K562 (cell line): ENCODE measurements around the gene POP5. TPM values are rescaled to one million over a fixed set of nuclear protein-coding genes. Genes with fewer than 3 reads are reported as not detected.
A peak's percentile ranks its signal among the peaks of the same experiment; 100 is the strongest.

Source experiments
- E2F1 ChIP-seq: sonication (generic); formaldehyde crosslinking; IDR thresholded peaks from 2 replicates; pipeline ENCODE4 v1.8.1; 2023; ENCODE audit warnings: mild to moderate bottlenecking, missing genetic modification reagents, moderate library complexity
- JUND ChIP-seq, 2 experiments: IDR thresholded peaks; 2 replicates in 1 of 2; 3 replicates in 1 of 2; pipeline ENCODE4 v1.6.1; 2011; ENCODE audit warnings: borderline replicate concordance in 2 of 2, low read depth in 2 of 2, low read length in 2 of 2, improper control_type of control experiment in 1 of 2, missing biosample characterization in 1 of 2, missing genetic modification characterization in 1 of 2, missing genetic modification reagents in 1 of 2
- NR2C2 ChIP-seq, 2 experiments: fragments of 200-800 bp in 1 of 2; sonication (Bioruptor generic) in 1 of 2; sonication (generic) in 1 of 2; formaldehyde crosslinking in 1 of 2; IDR thresholded peaks; 2 replicates each; pipeline versions ENCODE4 v1.6.1 to v1.8.0; 2016 to 2022; ENCODE audit warnings: mild to moderate bottlenecking in 1 of 2, missing compliant biosample characterization in 1 of 2, missing genetic modification characterization in 1 of 2, missing genetic modification reagents in 1 of 2
- PML ChIP-seq: IDR thresholded peaks from 2 replicates; pipeline ENCODE4 v1.6.1; 2012; ENCODE audit warnings: low read length, inconsistent platforms
- RBFOX2 ChIP-seq: fragments of 200-400 bp; formaldehyde crosslinking; IDR thresholded peaks from 2 replicates; pipeline ENCODE4 v1.6.1; 2017; ENCODE audit warnings: low read depth, mild to moderate bottlenecking, low read length, moderate library complexity
- RCOR1 ChIP-seq, 2 experiments: IDR thresholded peaks; 2 replicates each; pipeline ENCODE4 v1.6.1; 2012; ENCODE audit warnings: low read depth in 2 of 2, low read length in 2 of 2, borderline replicate concordance in 1 of 2, improper control_type of control experiment in 1 of 2
- SMAD3 ChIP-seq: fragments of 450-650 bp; formaldehyde crosslinking; conservative IDR thresholded peaks from 2 replicates; pipeline ENCODE4 v1.4.0; 2020; ENCODE audit warnings: mild to moderate bottlenecking
- SOX6 ChIP-seq: fragments of 450-650 bp; IDR thresholded peaks from 2 replicates; pipeline ENCODE4 v1.6.1; 2014; ENCODE audit warnings: mild to moderate bottlenecking
- TOE1 ChIP-seq, 2 experiments: fragments of 450-650 bp in 1 of 2; sonication (generic) in 1 of 2; formaldehyde crosslinking in 1 of 2; IDR thresholded peaks; 2 replicates each; pipeline versions ENCODE4 v1.7.1 to v1.8.0; 2016 to 2022; ENCODE audit warnings: borderline replicate concordance in 2 of 2, mild to moderate bottlenecking in 2 of 2, antibody characterized with exemption in 1 of 2, inconsistent platforms in 1 of 2, low read depth in 1 of 2, missing genetic modification reagents in 1 of 2, moderate library complexity in 1 of 2
- ZNF316 ChIP-seq: fragments of 450-650 bp; IDR thresholded peaks from 2 replicates; pipeline ENCODE4 v1.6.1; 2016
- polyA plus RNA-seq, 8 experiments: library from polyadenylated mRNA; depleted of rRNA in 4 of 8; stranded (reverse) in 5 of 8; unstranded in 3 of 8; fragments of >200 nt; fragmentation: Nextera tagmentation in 2 of 8; fragmentation: Illumina TruSeq in 1 of 8; extraction: Ambion mirVana in 2 of 8; extraction: Trizol in 1 of 8; gene quantifications; 2 replicates each; pipeline versions ENCODE4 v1.2.1 to v1.2.3, GENCODE V29; 2011 to 2014; ENCODE audit warnings: inconsistent platforms in 1 of 8, missing spikeins in 1 of 8
- total RNA-seq, 7 experiments: library from RNA; depleted of rRNA in 6 of 7; stranded (reverse); fragments of >200 nt in 6 of 7; fragmentation: Illumina TruSeq in 2 of 7; extraction: Trizol in 2 of 7; gene quantifications; 2 replicates each; pipeline versions ENCODE4 v1.2.1 to v1.2.3, GENCODE V29; 2011 to 2021; ENCODE audit warnings: low replicate concordance in 1 of 7

The POP5 gene
- total and polyA plus RNA-seq, 9 of the 15 experiments (the other 6 are each of a cell fraction or from before 2014, with no cell fraction given): 57.5 to 253 (median 73.8) TPM

- TF ChIP-seq NR2C2 (CRISPR knock-in tag; IDR thresholded peaks at IDR 0.05) (no peak), NR2C2 (tag; IDR thresholded peaks at IDR 0.05) (peak; percentile 41; the same call in 1 of the 2 replicates), JUND (IDR thresholded peaks at IDR 0.05; ENCODE audit: borderline replicate concordance, low read depth, low read length) (peak; percentile 48; the same call in 1 of the 2 replicates), JUND (tag; IDR thresholded peaks at IDR 0.05; ENCODE audit: borderline replicate concordance, low read depth, low read length) (no peak), SMAD3 (CRISPR knock-in tag) (no peak), TOE1 (IDR thresholded peaks at IDR 0.05; ENCODE audit: borderline replicate concordance) (peak; percentile 49; the same call in 1 of the 2 replicates), TOE1 (CRISPR knock-in tag; IDR thresholded peaks at IDR 0.05; ENCODE audit: borderline replicate concordance, low read depth) (no peak), E2F1 (CRISPR knock-in tag) (no peak), ZNF316 (no peak), PML (peak; percentile 79; the same call in 1 of the 2 replicates), RBFOX2 (peak; percentile 92), SOX6 (0 out of 2 replicates have a peak, but pooled peaks have one; percentile 24), RCOR1 (IDR thresholded peaks at IDR 0.05; ENCODE audit: borderline replicate concordance in 1 of 2, low read depth in 2 of 2, low read length in 2 of 2) (peak in 1 of 2 experiments; percentile 55; a peak in 1 of 4 replicates)
These were observed 46.9 kb downstream of the POP5 start, which contains the start of gene RNF10 (continued) for GRCh38 chr12:120534203-120534702.
